Heart left ventricle (tissue), 16 donors: ENCODE measurements around the gene BAIAP2. TPM values are rescaled to one million over a fixed set of nuclear protein-coding genes. Genes with fewer than 3 reads are reported as not detected.

Experiments used
- ATAC-seq, 4 donors: fragments of 200-7000 bp; cut with Tn5 transposase; one replicate each; pipeline ENCODE4 v1.9.1; 2020 to 2022; ENCODE audit warnings: moderate library complexity in 4 of 4, mild to moderate bottlenecking in 3 of 4, moderate number of reproducible peaks in 1 of 4
- DNase-seq, 5 donors: peaks; one replicate each; pipeline ENCODE4 v3.0.0-alpha.2; 2020
- H3K27ac ChIP-seq, 12 donors: fragments of 200-600 bp; sonication (generic) in 4 of 12; one replicate each; pipeline versions ENCODE4 v1.5.0 to v1.8.0; 2016 to 2022; ENCODE audit warnings: mild to moderate bottlenecking in 2 of 12
- H3K27me3 ChIP-seq, 9 donors: fragments of 200-600 bp; sonication (generic) in 2 of 9; one replicate each; pipeline versions ENCODE4 v1.5.1 to v1.8.0; 2016 to 2022; ENCODE audit warnings: mild to moderate bottlenecking in 3 of 9
- H3K36me3 ChIP-seq, 9 donors: fragments of 200-600 bp; sonication (generic) in 2 of 9; one replicate each; pipeline versions ENCODE4 v1.5.0 to v1.8.0; 2018 to 2022; ENCODE audit warnings: mild to moderate bottlenecking in 2 of 9
- H3K4me1 ChIP-seq, 12 donors: fragments of 200-600 bp; sonication (generic) in 4 of 12; one replicate each; pipeline versions ENCODE4 v1.5.0 to v1.8.0; 2016 to 2022; ENCODE audit warnings: mild to moderate bottlenecking in 3 of 12
- H3K4me3 ChIP-seq, 12 donors: fragments of 200-600 bp; sonication (generic) in 4 of 12; one replicate each; pipeline versions ENCODE4 v1.5.0 to v1.8.0; 2017 to 2022; ENCODE audit warnings: mild to moderate bottlenecking in 9 of 12, moderate library complexity in 4 of 12
- H3K9me3 ChIP-seq, 12 donors: fragments of 200-600 bp; sonication (generic) in 4 of 12; one replicate each; pipeline versions ENCODE4 v1.5.0 to v1.8.0; 2016 to 2022; ENCODE audit warnings: mild to moderate bottlenecking in 1 of 12
- POLR2A ChIP-seq, 2 donors: fragments of 450-650 bp; IDR thresholded peaks; one replicate each; pipeline ENCODE4 v1.6.1; 2017; ENCODE audit warnings: antibody characterized with exemption in 2 of 2, mild to moderate bottlenecking in 2 of 2, moderate library complexity in 2 of 2
- WGBS, 4 donors: extraction: QIAGEN DNeasy Blood & Tissue Kit in 2 of 4; methylation state at CpG; one replicate each; pipeline versions ENCODE4 v1.1.5 to v1.1.7; 2013 to 2018; 5-methylcytosine and 5-hydroxymethylcytosine counted together
- intact Hi-C, 10 donors: fragments of 100-400 bp; cut with DNase I; formaldehyde crosslinking; loops; one replicate each; pipeline versions ENCODE4 v1.11.1 to v1.14.2; 2022
- polyA plus RNA-seq, 2 donors: library from polyadenylated mRNA; stranded (reverse); fragments of 200-250 nt; gene quantifications; one replicate each; pipeline ENCODE4 v1.2.3, GENCODE V29; 2013
- total RNA-seq, 9 donors: library from RNA; depleted of rRNA in 2 of 9; stranded (reverse); fragments of >200 nt in 2 of 9; fragmentation: NEBNext Ultra II Directional in 3 of 9; extraction: Animal tissue kit (Norgen Biotek cat#: 25700) in 3 of 9; gene quantifications; one replicate each; pipeline versions ENCODE4 v1.1.0 to v1.2.4, GENCODE V29; 2016 to 2023
- TF ChIP-seq, protein P1 (sequence below), 12 donors: fragments of 200-600 bp; sonication (generic) in 4 of 12; IDR thresholded peaks; one replicate each; pipeline versions ENCODE4 v1.5.0 to v1.8.0; 2018 to 2022; ENCODE audit warnings: antibody characterized with exemption in 12 of 12, mild to moderate bottlenecking in 5 of 12
- donor health status: ischemic (EF 13 %, LVEDD 7.1; RV severe dilation, severe dysfunction).
- donor health status: healthy with polysubstance abuse.
- donor health status: DM: no; HTN: yes; CAD: no.
- donor health status: DM: no; HTN: no; CAD: no.
- donor health status: ischemic (EF 25% LVEDD 6.9; RV normal size, moderate dysfunction).
- donor health status: ischemic (EF 25% LVEDD 5.7; RV mildly dilated, moderate dysfunction).
- donor health status: healthy.
- donor health status: DM: yes; HTN: yes; CAD: no.
- donor health status: ischemic (EF 35%, LVEDD 5.7; RV mildly dilated, moderate dysfunction).
- donor health status: nonischemic (EF 11% LVEDD 7.7; RV severe dilation, severe dysfunction).
- donor health status: DM: yes; HTN: yes; CAD: no.
- donor health status: PGD.
- donor health status: ischemic (EF 29% LVEDD 5.4; RV normal size, mild dysfunction).
- donor health status: nonischemic (EF 23%, LVEDD 6.1; RV moderate dilation, normal function).

Gene BAIAP2
- total and polyA plus RNA-seq, 11 donors, result 8.9 to 30.2 (median 18.5) TPM

DNA sequence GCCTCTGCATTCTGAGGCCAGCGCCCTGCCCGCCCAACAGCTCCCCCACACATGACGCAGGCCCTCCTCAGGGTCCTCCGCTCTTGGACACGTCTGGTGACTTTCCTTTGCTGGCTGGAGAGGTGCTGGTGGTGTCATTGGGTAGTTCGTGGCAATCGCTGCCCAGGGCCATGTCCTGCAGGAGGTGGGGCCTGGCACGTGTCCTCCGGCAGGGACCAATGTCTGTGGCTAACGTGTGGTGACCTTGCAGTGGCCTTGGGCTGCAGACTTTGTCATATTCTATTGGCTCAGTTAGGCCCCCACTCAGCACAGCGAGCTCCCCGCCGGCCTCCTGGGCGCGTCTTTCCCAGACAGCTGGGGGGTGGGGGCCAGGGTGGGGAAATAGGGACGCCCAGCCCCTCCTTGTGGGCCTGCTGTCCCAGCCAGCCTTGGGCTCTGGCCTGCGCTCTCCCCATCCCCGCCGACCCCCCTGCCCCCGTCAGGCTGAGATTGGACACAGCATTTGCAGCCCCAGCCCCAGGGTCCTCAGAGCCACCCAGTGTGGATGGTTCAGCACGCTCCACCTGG, 78.3 kb downstream of the BAIAP2 start:
- peaks cover 0 to 20% (median 0%) of the 10 kb centered on the region in 9 donors for H3K36me3 ChIP-seq
- DNase-seq, result no peak
- TF ChIP-seq, protein P1, sequence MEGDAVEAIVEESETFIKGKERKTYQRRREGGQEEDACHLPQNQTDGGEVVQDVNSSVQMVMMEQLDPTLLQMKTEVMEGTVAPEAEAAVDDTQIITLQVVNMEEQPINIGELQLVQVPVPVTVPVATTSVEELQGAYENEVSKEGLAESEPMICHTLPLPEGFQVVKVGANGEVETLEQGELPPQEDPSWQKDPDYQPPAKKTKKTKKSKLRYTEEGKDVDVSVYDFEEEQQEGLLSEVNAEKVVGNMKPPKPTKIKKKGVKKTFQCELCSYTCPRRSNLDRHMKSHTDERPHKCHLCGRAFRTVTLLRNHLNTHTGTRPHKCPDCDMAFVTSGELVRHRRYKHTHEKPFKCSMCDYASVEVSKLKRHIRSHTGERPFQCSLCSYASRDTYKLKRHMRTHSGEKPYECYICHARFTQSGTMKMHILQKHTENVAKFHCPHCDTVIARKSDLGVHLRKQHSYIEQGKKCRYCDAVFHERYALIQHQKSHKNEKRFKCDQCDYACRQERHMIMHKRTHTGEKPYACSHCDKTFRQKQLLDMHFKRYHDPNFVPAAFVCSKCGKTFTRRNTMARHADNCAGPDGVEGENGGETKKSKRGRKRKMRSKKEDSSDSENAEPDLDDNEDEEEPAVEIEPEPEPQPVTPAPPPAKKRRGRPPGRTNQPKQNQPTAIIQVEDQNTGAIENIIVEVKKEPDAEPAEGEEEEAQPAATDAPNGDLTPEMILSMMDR (IDR thresholded peaks at IDR 0.05), result no peak
- H3K9me3 ChIP-seq, result no peaks in the 10 kb centered on the region
- peaks cover 0 to 4% (median 0%) of the 10 kb centered on the region in 12 donors for H3K4me1 ChIP-seq
- intact Hi-C loops, result no loop called here
- no peak for ATAC-seq
- no peak overlapping the region for H3K4me3 ChIP-seq
- peaks cover 0 to 2% (median 0%) of the 10 kb centered on the region in 9 donors for H3K27me3 ChIP-seq
- WGBS, 4 donors, result 83 to 91% (median 89%) methylated on average over 13 to 21 of the region's 21 CpGs
- no peak overlapping the region for H3K27ac ChIP-seq

- intact Hi-C loops, result no loop called here
- ATAC-seq (no peak), DNase-seq (no peak)
- Histone ChIP-seq H3K27me3 (peaks cover 0 to 15% (median 0%) of the 10 kb centered on the region in 9 donors), H3K4me3 (no peak overlapping the region), H3K4me1 (peaks cover 0 to 10% (median 3%) of the 10 kb centered on the region in 12 donors), H3K9me3 (no peaks in the 10 kb centered on the region), H3K36me3 (peaks cover 0 to 16% (median 0%) of the 10 kb centered on the region in 9 donors), H3K27ac (no peak overlapping the region)
- WGBS, 4 donors, result 83 to 88% (median 85%) methylated on average over 18 to 19 of the region's 19 CpGs
- TF ChIP-seq POLR2A (IDR thresholded peaks at IDR 0.05), result no peak
- TF ChIP-seq, protein P1 (IDR thresholded peaks at IDR 0.05), result no peak
Observed at GRCh38 chr17:81114351-81115093, 79.6 kb downstream of the BAIAP2 start.

DNA sequence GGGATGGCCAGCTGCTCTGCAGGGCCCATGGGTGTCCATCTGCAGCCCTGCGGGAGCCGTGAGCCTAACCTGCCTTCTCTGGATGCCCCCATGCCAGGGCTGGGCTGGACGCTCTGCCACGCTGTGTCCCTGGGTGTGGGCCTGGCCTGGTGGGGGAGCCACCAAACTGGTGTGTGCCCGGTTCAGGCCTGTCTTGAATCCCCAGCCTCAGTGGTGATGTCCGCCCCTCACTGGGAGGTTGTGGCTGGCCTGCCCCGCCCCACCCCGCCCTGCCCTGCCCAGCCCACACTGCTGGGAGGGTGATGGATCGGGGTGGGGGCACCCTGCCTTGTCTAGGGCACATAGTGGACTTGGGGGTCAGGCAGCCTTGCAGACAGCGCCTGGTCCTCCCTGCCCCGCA, 80.3 kb downstream of the BAIAP2 start:
- Histone ChIP-seq H3K27me3 (peaks cover 0 to 20% (median 0%) of the 10 kb centered on the region in 9 donors), H3K27ac (no peak overlapping the region), H3K4me1 (peaks cover 0 to 15% (median 3%) of the 10 kb centered on the region in 12 donors), H3K36me3 (peaks cover 0 to 12% (median 0%) of the 10 kb centered on the region in 9 donors), H3K9me3 (no peaks in the 10 kb centered on the region), H3K4me3 (no peak overlapping the region)
- ATAC-seq (no peak), DNase-seq (no peak)
- TF ChIP-seq POLR2A (IDR thresholded peaks at IDR 0.05), result no peak
- TF ChIP-seq, protein P1 (IDR thresholded peaks at IDR 0.05), result no peak
- WGBS, 4 donors, result 88 to 100% (median 94%) methylated on average over 2 to 11 of the region's 11 CpGs
- intact Hi-C loops, result no loop called here

DNA sequence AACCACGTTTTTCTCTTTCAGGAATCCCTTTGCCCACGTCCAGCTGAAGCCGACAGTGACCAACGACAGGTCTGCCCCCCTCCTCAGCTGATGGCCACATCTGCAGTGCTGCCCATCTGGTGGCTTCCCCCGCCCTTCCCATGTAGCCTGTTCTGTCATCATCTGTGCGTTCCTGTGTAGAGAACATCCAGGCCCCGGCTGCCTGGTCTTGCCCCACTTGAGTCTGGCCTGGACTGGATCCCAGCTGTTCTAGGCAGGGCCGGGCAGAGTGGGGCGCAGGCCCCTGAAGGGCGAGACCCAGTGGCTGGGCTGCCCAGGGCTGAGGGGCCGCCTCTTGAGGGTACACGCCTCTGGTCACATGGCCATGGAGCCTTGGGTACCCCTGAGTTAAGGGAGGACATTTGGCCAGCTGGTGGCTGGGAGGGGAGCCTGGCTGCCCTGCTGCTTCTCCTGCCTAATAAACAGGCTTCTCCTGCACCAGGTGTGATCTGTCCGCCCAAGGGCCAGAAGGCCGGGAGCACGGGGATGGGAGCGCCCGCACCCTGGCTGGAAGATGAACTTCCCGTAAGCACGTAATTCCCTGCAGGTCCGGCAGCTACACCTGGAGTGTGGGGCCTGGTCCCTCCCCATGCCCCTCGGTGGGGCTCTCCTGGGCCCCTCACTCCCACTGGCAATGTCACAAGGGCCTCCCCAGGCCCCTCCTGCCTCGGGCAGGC, 81.0 kb downstream of the BAIAP2 start:
- Histone ChIP-seq H3K27me3 (peaks cover 0 to 21% (median 0%) of the 10 kb centered on the region in 9 donors), H3K36me3 (peaks cover 0 to 7% (median 0%) of the 10 kb centered on the region in 9 donors), H3K4me1 (peaks cover 0 to 15% (median 3%) of the 10 kb centered on the region in 12 donors), H3K4me3 (no peak overlapping the region), H3K27ac (no peak overlapping the region), H3K9me3 (no peaks in the 10 kb centered on the region)
- DNase-seq, result peak in 3 of 5 donors; percentile 41 to 58 (median 57)
- intact Hi-C loops, result no loop called here
- peak; percentile 10 to 85 (median 47) for ATAC-seq
- no peak for TF ChIP-seq POLR2A (IDR thresholded peaks at IDR 0.05)
- TF ChIP-seq, protein P1 (IDR thresholded peaks at IDR 0.05), result no peak
- 69 to 86% (median 74%) methylated on average over 8 to 22 of the region's 22 CpGs for WGBS, 4 donors
